ENCODE data around the gene TMEM132C.

- TF ChIP-seq CTCF (IDR thresholded peaks at IDR 0.05), result no peak
- no peak for TF ChIP-seq MXI1 (IDR thresholded peaks at IDR 0.05; ENCODE audit: low read depth, low read length)
- TF ChIP-seq TEAD4 (IDR thresholded peaks at IDR 0.05; ENCODE audit: borderline replicate concordance, insufficient read depth), result no peak
- no peak for TF ChIP-seq FOXJ3 (CRISPR knock-in tag; IDR thresholded peaks at IDR 0.05)
- no peak for TF ChIP-seq JUND (IDR thresholded peaks at IDR 0.05)
- TF ChIP-seq FOXM1 (IDR thresholded peaks at IDR 0.05; ENCODE audit: low read depth), result no peak
- no peak for TF ChIP-seq NRF1 (IDR thresholded peaks at IDR 0.05; ENCODE audit: low read depth, low read length)
- no peak for TF ChIP-seq EZH2phosphoT487 (IDR thresholded peaks at IDR 0.05; ENCODE audit: borderline replicate concordance, low read depth)
- no peak for TF ChIP-seq TAF1 (IDR thresholded peaks at IDR 0.05; ENCODE audit: borderline replicate concordance, low read depth, low read length)
Observed at GRCh38 chr12:128458301-128458974, 191.5 kb downstream of the TMEM132C start.

Measured in SK-N-SH (cell line).